ENCODE measurements around the gene WDR81.
"Not testable (repeated sequence)": the region's sequence is repeated elsewhere in the genome, so short reads cannot be mapped to it uniquely, and the experiment has no call there.

Gene WDR81

DNA sequence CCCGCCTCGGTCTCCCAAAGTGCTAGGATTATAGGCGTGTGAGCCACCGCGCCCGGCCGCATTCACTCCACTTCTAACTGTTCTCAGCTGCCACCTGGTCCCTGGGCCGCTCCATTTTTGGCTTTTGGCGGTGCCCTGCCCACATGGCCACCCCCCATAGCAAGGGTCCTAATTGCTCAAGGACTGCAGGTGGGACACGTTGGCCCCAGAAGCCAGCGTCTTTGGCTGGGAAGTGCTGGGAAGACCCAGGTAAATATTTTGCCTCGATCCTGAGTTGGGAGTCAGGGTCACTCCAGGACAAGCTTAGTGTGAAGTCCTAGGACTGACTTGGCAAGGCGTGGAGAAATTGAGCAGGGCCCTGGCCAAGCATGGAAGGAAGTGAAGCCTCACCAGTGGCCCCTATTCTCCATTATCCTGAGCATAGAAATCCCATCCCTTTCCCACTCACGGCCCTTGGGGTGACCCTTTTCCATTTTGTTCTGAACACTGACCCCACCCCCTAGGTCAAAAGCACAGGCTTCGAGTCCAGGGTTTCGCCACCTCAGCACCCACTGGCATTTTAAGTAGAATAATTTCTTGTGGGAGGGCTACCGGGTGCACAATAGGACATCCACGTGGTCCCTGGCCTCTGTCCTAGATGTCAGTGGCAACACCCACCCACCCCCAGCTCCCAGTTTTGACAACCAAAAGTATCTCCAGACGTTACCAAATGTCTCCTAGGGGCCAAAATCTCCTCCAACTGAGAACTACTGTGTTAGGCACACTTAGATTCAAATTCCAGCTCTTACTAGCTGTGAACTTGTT lies 5.9 kb upstream of the WDR81 start:
- Histone ChIP-seq H3K36me3 (ENCODE audit: control insufficient read depth, low read length) (no peaks in the 10 kb centered on the region), H3K4me2 (ENCODE audit: low read length) (no peak overlapping the region), H4K20me1 (ENCODE audit: control insufficient read depth, insufficient read depth, low read depth, low read length) (no peaks in the 10 kb centered on the region), H3K9me2 (replicated peaks; ENCODE audit: control insufficient read depth, low read length) (no peaks in the 10 kb centered on the region), H3K27ac (ENCODE audit: low read depth, low read length) (no peak overlapping the region), H3K4me1 (ENCODE audit: control insufficient read depth, low read length) (peaks cover 73% of the 10 kb centered on the region), H3K9me3 (ENCODE audit: control insufficient read depth, insufficient read depth, low read length) (no peaks in the 10 kb centered on the region), H3K79me2 (ENCODE audit: control insufficient read depth, low read length) (no peaks in the 10 kb centered on the region), H3K4me3 (ENCODE audit: low read length) (no peak overlapping the region), H3F3A (ENCODE audit: control insufficient read depth, insufficient read depth) (peaks cover 29% of the 10 kb centered on the region), H3K27me3 (ENCODE audit: control insufficient read depth, low read length) (peaks cover 20% of the 10 kb centered on the region)
- TF ChIP-seq EZH2phosphoT487 (IDR thresholded peaks at IDR 0.05; ENCODE audit: borderline replicate concordance, low read length) (no peak), CTCF (IDR thresholded peaks at IDR 0.05; ENCODE audit: low read depth, low read length, poor library complexity, severe bottlenecking) (no peak)

GRCh38 chr17:1720856-1721386 lies 3.6 kb upstream of the WDR81 start:
- Histone ChIP-seq H3K9me3 (ENCODE audit: control insufficient read depth, insufficient read depth, low read length) (no peaks in the 10 kb centered on the region), H3K27me3 (ENCODE audit: control insufficient read depth, low read length) (no peaks in the 10 kb centered on the region), H3K9me2 (replicated peaks; ENCODE audit: control insufficient read depth, low read length) (no peaks in the 10 kb centered on the region), H3K4me3 (ENCODE audit: low read length) (peak overlapping the region; percentile 56), H3K36me3 (ENCODE audit: control insufficient read depth, low read length) (peaks cover 8% of the 10 kb centered on the region), H3F3A (ENCODE audit: control insufficient read depth, insufficient read depth) (peaks cover 31% of the 10 kb centered on the region), H3K27ac (ENCODE audit: low read depth, low read length) (peak overlapping the region; percentile 95), H3K4me2 (ENCODE audit: low read length) (peak overlapping the region; percentile 63), H3K4me1 (ENCODE audit: control insufficient read depth, low read length) (peaks cover 69% of the 10 kb centered on the region), H4K20me1 (ENCODE audit: control insufficient read depth, insufficient read depth, low read depth, low read length) (no peaks in the 10 kb centered on the region), H3K79me2 (ENCODE audit: control insufficient read depth, low read length) (peaks cover 12% of the 10 kb centered on the region)
- no peak for TF ChIP-seq EZH2phosphoT487 (IDR thresholded peaks at IDR 0.05; ENCODE audit: borderline replicate concordance, low read length)
- TF ChIP-seq CTCF (IDR thresholded peaks at IDR 0.05; ENCODE audit: low read depth, low read length, poor library complexity, severe bottlenecking), result peak; percentile 98

DNA sequence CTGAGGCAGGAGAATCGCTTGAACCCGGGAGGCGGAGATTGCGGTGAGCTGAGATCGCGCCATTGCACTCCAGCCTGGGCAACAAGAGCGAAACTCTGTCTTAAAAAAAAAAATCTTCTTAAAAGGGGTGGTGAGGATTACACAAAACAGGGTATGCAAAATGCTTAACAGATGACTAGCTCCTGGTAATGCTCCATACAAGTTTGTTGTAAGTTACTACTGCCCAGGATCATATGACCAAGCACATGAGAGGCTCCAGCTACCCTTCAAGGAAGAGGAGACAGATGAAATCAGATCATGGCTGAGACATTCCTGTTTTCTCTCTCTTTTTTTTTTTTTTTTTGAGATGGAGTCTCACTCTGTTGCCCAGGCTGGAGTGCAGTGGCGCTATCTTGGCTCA lies 2.5 kb upstream of the WDR81 start:
- Histone ChIP-seq H3K27ac (ENCODE audit: low read depth, low read length) (peak overlapping the region; percentile 95), H3F3A (ENCODE audit: control insufficient read depth, insufficient read depth) (peaks cover 31% of the 10 kb centered on the region), H3K4me1 (ENCODE audit: control insufficient read depth, low read length) (peaks cover 76% of the 10 kb centered on the region), H3K4me3 (ENCODE audit: low read length) (peak overlapping the region; percentile 45), H3K36me3 (ENCODE audit: control insufficient read depth, low read length) (peaks cover 19% of the 10 kb centered on the region), H3K4me2 (ENCODE audit: low read length) (peak overlapping the region; percentile 63), H3K79me2 (ENCODE audit: control insufficient read depth, low read length) (peaks cover 23% of the 10 kb centered on the region)
- H3K27me3 ChIP-seq (ENCODE audit: control insufficient read depth, low read length); H3K9me2 ChIP-seq (replicated peaks; ENCODE audit: control insufficient read depth, low read length); H3K9me3 ChIP-seq (ENCODE audit: control insufficient read depth, insufficient read depth, low read length); H4K20me1 ChIP-seq (ENCODE audit: control insufficient read depth, insufficient read depth, low read depth, low read length): not testable (repeated sequence)

Data from DOHH2 (cell line).